Inferior parietal cortex (tissue), 1 donor: ENCODE data around the gene ZMIZ1.

ENCODE experiments used
- DNase-seq: peaks from one replicate; pipeline ENCODE4 v3.0.0-alpha.2; 2016; ENCODE audit errors: extremely low spot score

The ZMIZ1 gene

GRCh38 chr10:79173582-79174262 lies 105.0 kb downstream of the ZMIZ1 start:
- no peak for DNase-seq

GRCh38 chr10:79176052-79176501 lies 107.3 kb downstream of the ZMIZ1 start:
- DNase-seq, result no peak

- no peak for DNase-seq
Measured at GRCh38 chr10:79176949-79177602, 108.3 kb downstream of the ZMIZ1 start.

GRCh38 chr10:79178070-79178576 lies 109.4 kb downstream of the ZMIZ1 start:
- DNase-seq, result no peak

- DNase-seq, result peak; percentile 51
Measured at GRCh38 chr10:79178614-79179163, 109.9 kb downstream of the ZMIZ1 start.

- no peak for DNase-seq
Measured at GRCh38 chr10:79179164-79179956, 110.6 kb downstream of the ZMIZ1 start.

- DNase-seq, result no peak
Measured at GRCh38 chr10:79179957-79180309, 111.2 kb downstream of the ZMIZ1 start.

- DNase-seq, result no peak
Measured at GRCh38 chr10:79180414-79181221, 111.9 kb downstream of the ZMIZ1 start.

GRCh38 chr10:79181227-79181626 lies 112.5 kb downstream of the ZMIZ1 start:
- DNase-seq, result no peak

- DNase-seq, result no peak
Measured at GRCh38 chr10:79181698-79182521, 113.1 kb downstream of the ZMIZ1 start.

GRCh38 chr10:79182781-79183467 lies 114.2 kb downstream of the ZMIZ1 start:
- no peak for DNase-seq

- no peak for DNase-seq
Measured at GRCh38 chr10:79183468-79183865, 114.7 kb downstream of the ZMIZ1 start.

GRCh38 chr10:79184145-79184625 lies 115.4 kb downstream of the ZMIZ1 start:
- no peak for DNase-seq

GRCh38 chr10:79184657-79185056 lies 115.9 kb downstream of the ZMIZ1 start:
- no peak for DNase-seq

GRCh38 chr10:79185067-79185774 lies 116.5 kb downstream of the ZMIZ1 start:
- peak; percentile 33 for DNase-seq

GRCh38 chr10:79185796-79186374 lies 117.1 kb downstream of the ZMIZ1 start:
- no peak for DNase-seq

- DNase-seq, result no peak
Measured at GRCh38 chr10:79186486-79187120, 117.8 kb downstream of the ZMIZ1 start.
